Panc1 (cell line): ENCODE data around the gene GNAI2. TPM values are rescaled to one million over a fixed set of nuclear protein-coding genes. Genes with fewer than 3 reads are reported as not detected.

Source experiments
- ATAC-seq: fragments of 200-7000 bp; cut with Tn5 transposase; 2 replicates; pipeline ENCODE4 v1.9.1; 2020; ENCODE audit warnings: mild to moderate bottlenecking, moderate library complexity
- BruUV-seq: library from RNA; stranded (reverse); fragments of 400-500 nt; replicated peaks from 2 replicates; lab custom pipeline; 2021; lab: Mats Ljungman, UMichigan
- CTCF ChIA-PET: fragments of 300-600 bp; sonication (Branson Sonifier 250); formaldehyde crosslinking; loops from one replicate; lab custom pipeline; 2022; ENCODE audit warnings: antibody characterized with exemption; lab: Charles Lee
- POLR2A ChIA-PET: fragments of 300-600 bp; sonication (Branson Sonifier 250); formaldehyde crosslinking; loops from one replicate; lab custom pipeline; 2022; ENCODE audit warnings: antibody characterized with exemption; lab: Charles Lee
- DNase-seq: peaks from one replicate; pipeline ENCODE4 v3.0.0-alpha.2; 2010; ENCODE audit warnings: low read depth, low spot score
- H3K27ac ChIP-seq: 2 replicates; pipeline ENCODE4 v1.5.1; 2011; ENCODE audit warnings: mild to moderate bottlenecking, low read length, inconsistent platforms
- H3K27me3 ChIP-seq: fragments of 200-500 bp; sonication (Bioruptor generic); 2 replicates; pipeline ENCODE4 v1.6.0; 2014; ENCODE audit warnings: low read length, inconsistent platforms; ENCODE audit not compliant: control insufficient read depth, insufficient read depth
- H3K36me3 ChIP-seq: fragments of 200-500 bp; sonication (Bioruptor generic); 2 replicates; pipeline ENCODE4 v1.5.1; 2014; ENCODE audit warnings: inconsistent platforms, mild to moderate bottlenecking, low read length, moderate library complexity; ENCODE audit not compliant: control insufficient read depth, insufficient read depth
- H3K4me1 ChIP-seq: 2 replicates; pipeline ENCODE4 v1.5.1; 2011; ENCODE audit warnings: inconsistent platforms, mild to moderate bottlenecking, low read length, moderate library complexity; ENCODE audit not compliant: control insufficient read depth, insufficient read depth
- H3K4me3 ChIP-seq, 2 experiments: 2 replicates each; pipeline ENCODE4 v1.5.1; 2011 to 2012; ENCODE audit warnings: low read depth in 2 of 2, low read length in 2 of 2, mild to moderate bottlenecking in 2 of 2, inconsistent platforms in 1 of 2, moderate library complexity in 1 of 2
- H3K9me3 ChIP-seq: fragments of 200-500 bp; sonication (Bioruptor generic); 2 replicates; pipeline ENCODE4 v1.5.1; 2014; ENCODE audit warnings: low read depth, mild to moderate bottlenecking, inconsistent platforms, low read length, moderate library complexity; ENCODE audit not compliant: control insufficient read depth, insufficient read depth
- CTCF ChIP-seq: fragments of 450-650 bp; IDR thresholded peaks from 2 replicates; pipeline ENCODE4 v1.5.1; 2017; ENCODE audit warnings: mild to moderate bottlenecking
- POLR2AphosphoS5 ChIP-seq: IDR thresholded peaks from 2 replicates; pipeline ENCODE4 v1.6.1; 2012; ENCODE audit warnings: mild to moderate bottlenecking, low read depth, low read length, moderate library complexity
- REST ChIP-seq, 2 experiments: IDR thresholded peaks; 2 replicates each; pipeline ENCODE4 v1.6.1; 2011 to 2012; ENCODE audit warnings: low read depth in 2 of 2, control low read depth in 1 of 2, low read length in 1 of 2, mild to moderate bottlenecking in 1 of 2, moderate library complexity in 1 of 2; ENCODE audit not compliant: insufficient read depth in 1 of 2
- SIN3A ChIP-seq: IDR thresholded peaks from 2 replicates; pipeline ENCODE4 v1.6.1; 2012; ENCODE audit warnings: low read depth, mild to moderate bottlenecking, low read length, moderate library complexity, borderline replicate concordance; ENCODE audit not compliant: insufficient read depth
- TCF7L2 ChIP-seq: IDR thresholded peaks from 2 replicates; pipeline ENCODE4 v1.6.1; 2011; ENCODE audit warnings: mild to moderate bottlenecking, low read depth, low read length, inconsistent platforms
- in situ Hi-C: cut with HindIII; loops from 2 replicates; pipeline ENCODE4 v1.10.0; 2016; ENCODE audit warnings: low sequenced_read_pairs, low pct_unique_long_range_greater_than_20kb
- intact Hi-C: fragments of 100-400 bp; cut with micrococcal nuclease; formaldehyde crosslinking; loops from one replicate; pipeline ENCODE4 v1.10.0; 2022; ENCODE audit not compliant: unreplicated experiment
- total RNA-seq: library from RNA; stranded (reverse); gene quantifications from one replicate; pipeline ENCODE4 v1.2.1, GENCODE V29; 2021; ENCODE audit not compliant: unreplicated experiment

The GNAI2 gene
- total RNA-seq, 1 experiment from 2014 or later: 170 TPM

- no peak overlapping the region for H3K4me3 ChIP-seq
- ChIA-PET POLR2A (interaction anchor here (0.7 kb wide), 1 partner anchor 14 kb away, joined by 3 read pairs; no protein-coding TSS in a partner anchor), CTCF (interaction anchor here (0.6 kb wide), 1 partner anchor 18 kb away, joined by 5 read pairs; no protein-coding TSS in a partner anchor)
- no peaks in the 10 kb centered on the region for H3K9me3 ChIP-seq
- 0 out of 2 replicates have a peak overlapping the region, but pooled peaks have one; percentile 17 for H3K27ac ChIP-seq
- TF ChIP-seq POLR2AphosphoS5: no peak
- no peak for TF ChIP-seq TCF7L2
- no peak for TF ChIP-seq CTCF
- no peak for TF ChIP-seq REST (IDR thresholded peaks at IDR 0.05; ENCODE audit: insufficient read depth in 1 of 2, low read depth in 2 of 2, low read length in 1 of 2)
- no peak for TF ChIP-seq SIN3A
- H3K36me3 ChIP-seq: no peaks in the 10 kb centered on the region
- in situ Hi-C loops (no loop called here), intact Hi-C loops (no loop called here)
- DNase-seq (no peak), ATAC-seq (no peak)
- H3K27me3 ChIP-seq: no peaks in the 10 kb centered on the region
- no peaks in the 10 kb centered on the region; the same call in 1 of the 2 replicates for H3K4me1 ChIP-seq
- BruUV-seq: no TSS peak
Measured at GRCh38 chr3:50212971-50213370, 23.0 kb upstream of the GNAI2 start.

GRCh38 chr3:50213373-50213772 is 22.6 kb upstream of the GNAI2 start:
- intact Hi-C loops: no loop called here
- no peak overlapping the region for H3K27ac ChIP-seq
- BruUV-seq: no TSS peak
- no peak for TF ChIP-seq REST (IDR thresholded peaks at IDR 0.05; ENCODE audit: insufficient read depth in 1 of 2, low read depth in 2 of 2, low read length in 1 of 2)
- TF ChIP-seq CTCF: no peak
- no peak for TF ChIP-seq SIN3A
- no peak for TF ChIP-seq TCF7L2
- no peak for TF ChIP-seq POLR2AphosphoS5
- in situ Hi-C loops: no loop called here
- ChIA-PET POLR2A (no interaction called here), CTCF (no interaction called here)
- no peak overlapping the region for H3K4me3 ChIP-seq
- H3K9me3 ChIP-seq: no peaks in the 10 kb centered on the region
- no peaks in the 10 kb centered on the region for H3K27me3 ChIP-seq
- H3K36me3 ChIP-seq: no peaks in the 10 kb centered on the region
- no peaks in the 10 kb centered on the region; the same call in 1 of the 2 replicates for H3K4me1 ChIP-seq
- ATAC-seq (no peak), DNase-seq (no peak)
